GM13976 (cell line): Measurements from ENCODE around the gene ATG10.
A peak's percentile ranks its signal among the peaks of the same experiment; 100 is the strongest.

Source experiments
- DNase-seq: peaks from one replicate; pipeline ENCODE4 v3.0.0; 2012; ENCODE audit warnings: low spot score
- CTCF ChIP-seq: IDR thresholded peaks from 2 replicates; pipeline ENCODE4 v1.5.1; 2012; ENCODE audit warnings: borderline replicate concordance, mild to moderate bottlenecking; ENCODE audit not compliant: insufficient read depth; ENCODE audit errors: extremely low read depth, missing control alignments, control extremely low read depth
- in situ Hi-C: fragments of 300-500 bp; cut with MboI; formaldehyde crosslinking; loops from one replicate; pipeline ENCODE4 v1.12.0; 2022; ENCODE audit warnings: low sequenced_read_pairs, mixed read lengths, inconsistent platforms; ENCODE audit not compliant: unreplicated experiment

Gene ATG10

GRCh38 chr5:82164977-82165713 is 193.3 kb downstream of the ATG10 start:
- in situ Hi-C loops, result loop anchor here (25.0 kb wide), 1 partner anchor 653 kb away; no protein-coding TSS in a partner anchor
- DNase-seq, result no peak
- no peak for TF ChIP-seq CTCF

DNA sequence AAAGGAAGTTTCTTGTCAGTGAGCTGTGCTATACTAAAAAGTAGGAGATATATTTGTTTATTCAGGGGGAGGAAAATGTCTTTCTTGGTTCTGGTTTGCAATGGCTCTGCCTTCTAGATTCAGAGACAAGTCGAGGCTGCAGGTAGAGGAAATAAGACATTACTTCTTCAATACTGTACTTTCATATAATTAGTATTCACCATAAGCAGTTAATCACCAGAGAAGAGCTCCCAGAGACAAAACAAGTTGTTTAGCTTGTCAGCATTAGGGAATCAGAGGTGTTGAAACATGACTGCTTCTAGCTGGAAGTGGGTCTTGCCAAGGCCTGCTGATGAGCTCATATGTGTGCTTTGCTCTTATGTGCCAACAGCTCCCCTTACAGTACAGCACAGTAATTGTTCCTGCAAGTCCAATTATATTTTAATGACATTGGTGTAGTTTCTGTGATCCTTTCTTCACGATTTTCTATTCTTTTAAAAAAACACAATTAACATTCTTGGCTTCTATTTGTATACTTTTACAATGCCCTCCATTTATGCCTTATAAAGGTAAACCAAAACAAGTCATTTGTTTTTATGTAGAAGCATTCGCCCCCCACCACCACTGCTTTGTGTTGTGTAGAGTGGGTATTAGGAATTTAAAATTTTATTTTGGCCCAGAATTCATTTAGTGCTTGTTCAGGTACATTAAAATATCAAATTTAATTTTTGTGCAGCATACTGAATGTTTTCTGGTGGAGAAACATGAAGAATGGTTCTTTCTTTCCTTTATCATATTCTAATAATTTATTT is 194.1 kb downstream of the ATG10 start:
- peak; percentile 46 for TF ChIP-seq CTCF
- peak; percentile 31 for DNase-seq
- in situ Hi-C loops, result loop anchor here (25.0 kb wide), 1 partner anchor 654 kb away; no protein-coding TSS in a partner anchor

- no peak for DNase-seq
- TF ChIP-seq CTCF, result no peak
- in situ Hi-C loops, result loop anchor here (25.0 kb wide), 1 partner anchor 655 kb away; no protein-coding TSS in a partner anchor
Measured at GRCh38 chr5:82167372-82167935, 195.6 kb downstream of the ATG10 start.

DNA sequence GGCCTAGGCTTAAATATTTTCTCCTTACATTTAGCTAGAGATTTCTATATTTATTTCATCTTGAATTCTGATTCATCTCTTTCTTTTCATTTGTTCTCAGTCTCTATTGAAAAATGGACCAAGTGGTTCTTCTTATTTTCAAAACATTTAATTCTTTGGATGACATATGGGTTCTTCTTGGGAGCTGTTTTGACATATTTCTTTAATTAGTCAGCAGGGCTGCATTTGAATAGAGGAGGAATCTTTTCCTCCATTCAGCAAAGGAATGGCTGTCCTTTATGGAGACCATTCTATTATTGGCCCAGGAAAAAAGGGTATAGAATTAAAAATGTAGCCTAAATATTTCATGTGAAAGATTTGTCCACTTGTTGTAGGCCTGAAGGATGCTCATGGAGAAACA is 196.5 kb downstream of the ATG10 start:
- in situ Hi-C loops, result loop anchor here (25.0 kb wide), 1 partner anchor 656 kb away; no protein-coding TSS in a partner anchor
- DNase-seq, result no peak
- no peak for TF ChIP-seq CTCF

- no peak for TF ChIP-seq CTCF
- peak; percentile 5 for DNase-seq
- in situ Hi-C loops, result loop anchor here (25.0 kb wide), 1 partner anchor 658 kb away; no protein-coding TSS in a partner anchor
Measured at GRCh38 chr5:82169892-82170291, 198.1 kb downstream of the ATG10 start.
